GM18873 (cell line): ENCODE measurements around the gene MED8.
"Not testable (repeated sequence)": the region's sequence is repeated elsewhere in the genome, so short reads cannot be mapped to it uniquely, and the experiment has no call there.

Source experiments
- ATAC-seq: cut with Tn5 transposase; IDR thresholded peaks from one replicate; pipeline ENCODE4 v1.9.1; 2021; ENCODE audit warnings: mild to moderate bottlenecking, moderate library complexity, moderate number of reproducible peaks; ENCODE audit not compliant: unreplicated experiment, low FRiP score

MED8 gene

GRCh38 chr1:43422995-43423671 is 33.5 kb upstream of the MED8 start:
- ATAC-seq, result no peak

DNA sequence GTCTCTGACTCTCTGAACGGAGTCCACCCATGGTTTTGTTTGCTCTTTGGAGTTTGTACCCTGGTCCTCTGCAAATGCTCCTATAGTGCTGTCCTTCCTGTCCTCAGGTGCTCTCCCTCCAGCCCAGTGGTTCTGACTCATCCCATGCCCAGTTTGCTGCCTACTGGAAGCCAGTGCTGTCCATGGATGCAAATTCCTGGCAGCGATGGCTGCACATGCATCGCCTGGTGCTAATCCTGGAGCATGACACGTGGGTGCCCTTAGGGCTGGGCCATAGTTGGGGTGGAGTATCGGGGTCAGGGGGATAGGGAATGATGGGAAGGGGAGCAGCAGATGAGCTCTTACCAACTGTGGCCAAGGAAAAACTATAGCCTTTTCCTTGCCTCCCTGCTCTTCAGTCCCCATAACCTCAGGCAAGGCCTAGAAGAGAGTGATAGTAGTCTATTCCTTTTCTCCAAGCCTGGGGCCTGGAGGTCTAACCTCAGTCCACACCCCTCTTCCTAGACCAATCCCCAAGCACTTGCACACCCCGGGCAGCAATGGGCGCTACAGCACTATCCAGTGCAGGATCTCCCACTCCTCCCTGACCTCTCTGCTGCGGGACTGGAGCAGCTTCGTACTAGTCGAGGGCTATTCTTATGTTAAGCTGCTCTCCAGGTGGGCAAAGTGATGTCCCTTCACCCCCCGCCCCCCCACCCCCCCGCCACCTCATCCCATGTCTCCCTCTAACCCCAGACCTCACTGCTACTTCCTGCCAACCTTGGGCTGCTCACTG is 32.6 kb upstream of the MED8 start:
- no peak for ATAC-seq

DNA sequence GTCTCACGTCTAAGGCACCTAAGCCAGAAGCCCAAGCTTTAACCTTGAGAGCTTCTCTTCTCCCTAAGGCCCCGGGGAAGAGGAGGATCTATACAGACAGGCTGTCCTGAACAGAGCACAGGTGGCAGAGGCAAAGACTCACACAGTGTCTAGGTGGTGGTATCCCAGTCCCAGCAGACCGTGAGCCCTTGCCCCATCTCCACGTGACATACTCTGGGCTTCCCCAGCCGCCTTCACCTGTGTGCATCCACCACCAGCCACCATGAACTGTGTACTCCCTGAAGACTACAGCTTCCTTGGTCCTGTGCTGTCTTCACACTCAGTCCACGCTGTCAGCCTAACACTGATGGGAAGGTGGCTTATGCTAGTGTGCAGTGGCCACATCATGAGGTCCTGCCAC is 31.8 kb upstream of the MED8 start:
- ATAC-seq, result no peak

- ATAC-seq, result no peak
These were observed 31.3 kb upstream of the MED8 start for GRCh38 chr1:43420874-43421273.

- ATAC-seq, result no peak
These were observed 30.2 kb upstream of the MED8 start for GRCh38 chr1:43419627-43420425.

DNA sequence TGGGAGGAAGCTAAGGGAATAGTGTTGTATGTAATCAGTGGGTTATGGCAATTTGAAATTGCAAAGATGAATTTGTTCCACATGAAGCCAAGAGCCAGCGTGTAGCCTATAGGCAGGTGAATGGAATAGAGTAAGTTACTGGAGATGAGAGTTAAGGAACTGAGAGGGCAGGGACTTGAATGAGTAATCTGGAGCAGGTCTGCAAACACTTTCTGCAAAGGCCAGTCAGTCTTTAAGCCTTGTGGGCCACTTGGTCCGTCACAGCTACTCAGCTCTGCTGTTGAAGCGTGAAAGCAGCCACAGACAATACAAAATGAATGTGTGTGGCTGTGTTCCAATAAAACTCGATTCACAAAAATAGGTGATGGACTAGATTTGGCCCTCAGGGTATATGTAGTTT is 29.3 kb upstream of the MED8 start:
- no peak for ATAC-seq

DNA sequence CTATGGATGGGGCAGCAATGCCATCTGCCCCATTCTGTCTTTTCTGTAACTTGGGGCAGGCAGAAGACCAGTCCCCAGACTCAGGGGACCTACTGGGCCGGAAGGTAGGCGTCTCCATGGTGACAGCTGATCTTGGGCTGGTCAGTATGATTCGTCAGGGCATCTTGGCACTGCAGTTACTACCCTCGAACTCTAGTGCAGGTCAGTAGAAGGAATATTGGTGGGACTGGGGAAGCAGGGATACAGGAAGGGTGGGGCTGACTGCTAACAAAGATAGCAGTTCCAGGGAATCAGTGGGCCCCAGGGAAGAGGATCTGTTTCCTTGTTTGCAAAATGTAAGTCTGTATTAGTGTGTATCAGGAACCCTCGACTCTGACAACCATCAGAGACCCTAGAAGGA is 26.3 kb upstream of the MED8 start:
- ATAC-seq, result no peak

- no peak for ATAC-seq
These were observed 25.1 kb upstream of the MED8 start for GRCh38 chr1:43414634-43415223.

DNA sequence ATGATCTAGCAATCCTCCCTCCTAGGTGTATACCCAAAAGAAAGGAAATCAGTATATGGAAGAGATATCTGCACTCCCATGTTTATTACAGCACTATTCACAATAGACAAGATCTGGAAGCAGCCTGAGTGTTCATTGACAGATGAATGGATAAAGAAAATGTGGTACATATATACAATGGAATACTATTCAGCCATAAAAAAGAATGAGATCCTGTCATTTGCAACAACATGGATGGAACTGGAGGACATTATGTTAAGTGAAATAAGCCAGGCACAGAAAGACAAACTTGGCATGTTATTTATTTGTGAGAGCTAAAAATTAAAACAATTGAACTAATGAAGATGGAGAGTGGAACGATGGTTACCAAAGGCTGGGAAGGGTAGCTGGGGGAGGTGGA is 23.8 kb upstream of the MED8 start:
- not testable (repeated sequence) for ATAC-seq

DNA sequence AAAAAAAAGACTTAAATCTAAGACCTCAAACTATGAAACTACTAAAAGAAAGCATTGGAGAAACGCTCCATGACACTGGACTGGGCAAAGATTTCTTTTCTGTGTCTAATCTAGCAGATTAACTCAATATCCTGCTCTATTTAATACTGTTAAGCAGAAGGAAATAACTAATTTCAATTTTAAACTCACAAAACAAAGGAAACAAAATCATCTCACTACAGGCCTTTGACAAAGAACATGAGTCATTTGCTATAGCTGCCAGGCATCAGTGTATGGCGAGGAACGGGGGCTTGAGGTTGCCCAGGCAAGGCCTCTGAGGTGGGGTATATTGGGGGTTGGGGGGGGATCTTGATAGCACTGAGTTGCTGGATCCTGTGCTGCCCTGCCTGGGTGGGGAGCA is 21.0 kb upstream of the MED8 start:
- ATAC-seq, result no peak

DNA sequence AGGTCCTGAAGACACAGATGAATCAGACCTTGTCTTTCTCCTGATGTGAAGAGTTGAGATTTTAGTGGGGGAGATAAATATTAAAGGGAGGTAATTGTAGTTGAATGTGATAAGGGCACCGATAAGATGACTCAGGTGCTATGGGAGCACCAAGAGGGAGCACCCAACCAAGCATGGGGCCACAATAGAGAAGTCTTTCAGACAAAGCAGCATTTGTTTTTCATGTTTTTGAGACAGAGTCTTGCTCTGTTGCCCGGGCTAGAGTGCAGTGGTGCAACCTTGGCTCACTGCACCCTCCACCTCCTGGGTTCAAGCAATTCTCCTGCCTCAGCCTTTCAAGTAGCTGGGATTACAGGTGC is 16.3 kb upstream of the MED8 start:
- ATAC-seq, result no peak

GRCh38 chr1:43405219-43405875 is 15.7 kb upstream of the MED8 start:
- no peak for ATAC-seq

GRCh38 chr1:43404353-43404752 is 14.8 kb upstream of the MED8 start:
- ATAC-seq, result no peak

DNA sequence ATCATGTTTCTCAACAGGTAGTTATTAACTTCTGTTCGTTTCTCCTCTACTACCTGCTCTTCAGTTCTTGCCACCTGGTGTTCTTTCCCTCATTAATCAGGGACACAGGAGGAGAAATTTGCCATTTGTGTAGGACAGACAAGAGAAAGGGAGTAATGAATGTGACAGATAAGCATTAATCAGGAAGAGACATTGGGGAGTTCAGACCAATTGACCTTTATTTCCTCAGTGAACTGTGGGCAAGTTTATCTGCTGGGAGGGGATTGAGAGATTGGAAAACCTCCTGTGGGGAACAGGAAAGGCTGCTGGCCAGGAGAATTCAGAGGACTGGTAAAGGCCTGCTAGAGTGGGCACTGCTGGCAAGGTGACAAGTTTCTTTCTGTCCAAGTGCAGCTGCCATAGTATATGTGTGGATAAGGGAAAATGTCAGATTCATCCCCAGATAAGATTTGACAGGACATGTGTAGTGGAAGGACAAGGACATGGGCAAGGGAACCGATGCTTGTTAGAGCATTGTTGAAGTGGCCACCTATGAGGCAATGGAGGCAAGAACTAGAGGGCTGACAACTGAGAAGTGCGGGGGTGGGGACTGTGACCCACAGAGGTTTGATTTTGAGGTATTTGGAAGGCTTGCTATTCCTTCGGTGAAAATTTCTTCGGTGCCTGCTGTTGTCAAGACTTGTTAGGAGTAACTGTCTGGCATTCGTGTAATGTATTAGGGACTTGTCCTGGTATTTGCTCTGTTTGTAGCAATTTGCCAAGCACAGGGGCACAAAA is 12.7 kb upstream of the MED8 start:
- no peak for ATAC-seq

DNA sequence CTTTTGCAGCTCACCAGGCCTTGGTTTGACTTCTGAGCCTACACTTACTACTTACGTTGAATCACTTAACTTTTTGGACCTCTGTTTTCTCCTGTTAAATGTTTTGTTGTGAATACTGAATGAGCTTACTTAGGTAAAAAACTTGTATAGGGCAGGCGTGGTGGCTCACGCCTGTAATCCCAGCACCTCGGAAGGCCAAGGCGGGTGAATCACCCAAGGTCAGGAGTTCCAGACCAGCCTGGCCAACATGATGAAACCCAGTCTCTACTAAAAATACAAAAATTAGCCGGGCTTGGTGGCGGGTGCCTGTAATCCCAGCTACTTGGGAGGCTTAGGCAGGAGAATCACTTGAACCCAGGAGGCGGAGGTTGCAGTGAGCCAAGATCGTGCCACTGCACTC is 10.8 kb upstream of the MED8 start:
- not testable (repeated sequence) for ATAC-seq

DNA sequence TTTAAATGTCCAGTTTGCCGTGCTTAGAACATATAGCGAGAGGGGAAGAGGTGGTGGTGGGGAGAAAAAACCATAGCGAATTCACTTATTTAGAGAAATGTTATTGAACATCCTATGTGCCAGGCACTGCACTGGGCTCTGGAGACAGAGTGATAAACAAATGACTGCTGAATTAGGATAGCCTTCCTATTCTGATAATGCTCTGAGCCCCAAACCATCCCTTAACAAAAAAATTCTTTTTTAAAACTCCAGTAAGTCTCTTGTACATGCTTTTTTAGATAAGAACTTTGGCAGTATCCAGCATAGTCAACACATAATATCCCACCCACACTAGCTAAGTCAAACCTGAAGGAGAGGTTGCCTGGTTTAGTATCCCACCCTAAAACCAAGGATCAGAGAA is 8.6 kb upstream of the MED8 start:
- no peak for ATAC-seq

GRCh38 chr1:43396059-43396458 is 6.5 kb upstream of the MED8 start:
- no peak for ATAC-seq

DNA sequence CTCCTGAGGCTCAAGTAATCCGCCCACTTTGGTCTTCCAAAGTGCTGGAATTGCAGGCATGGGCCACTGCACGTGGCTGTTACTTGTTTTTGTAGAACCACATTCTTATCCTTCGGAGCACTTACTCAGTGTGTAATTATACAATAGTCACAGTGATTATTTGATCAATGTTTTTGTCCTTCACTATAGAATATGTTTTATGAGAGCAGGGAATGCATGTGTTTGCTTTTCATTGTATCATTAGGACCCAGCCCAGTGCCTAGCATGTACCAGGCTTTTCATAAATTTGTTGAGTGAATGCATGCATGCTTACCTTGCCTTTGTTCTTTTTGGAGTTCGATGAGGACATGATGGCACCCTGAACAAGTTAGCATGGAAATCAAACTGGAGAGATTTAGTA is 5.9 kb upstream of the MED8 start:
- ATAC-seq, result no peak

DNA sequence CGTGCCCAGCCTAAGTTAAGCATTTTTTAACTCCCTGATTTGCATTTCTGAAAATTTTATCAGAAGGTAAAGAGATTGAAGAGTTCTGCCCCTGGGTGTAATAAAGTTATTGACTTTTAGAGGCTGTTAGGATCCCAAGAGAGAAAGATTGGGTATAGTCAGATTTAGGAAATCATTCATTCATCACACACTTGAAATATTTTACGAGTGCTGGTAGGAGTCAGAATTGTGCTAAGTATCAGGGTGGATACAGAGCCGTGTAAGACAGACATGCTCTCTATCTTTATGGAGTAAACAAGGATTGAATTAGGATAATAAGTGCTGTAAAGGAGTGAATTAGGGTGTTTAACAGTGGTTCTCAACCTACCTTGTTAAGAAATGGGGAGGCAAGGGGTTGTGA is 3.1 kb upstream of the MED8 start:
- no peak for ATAC-seq

DNA sequence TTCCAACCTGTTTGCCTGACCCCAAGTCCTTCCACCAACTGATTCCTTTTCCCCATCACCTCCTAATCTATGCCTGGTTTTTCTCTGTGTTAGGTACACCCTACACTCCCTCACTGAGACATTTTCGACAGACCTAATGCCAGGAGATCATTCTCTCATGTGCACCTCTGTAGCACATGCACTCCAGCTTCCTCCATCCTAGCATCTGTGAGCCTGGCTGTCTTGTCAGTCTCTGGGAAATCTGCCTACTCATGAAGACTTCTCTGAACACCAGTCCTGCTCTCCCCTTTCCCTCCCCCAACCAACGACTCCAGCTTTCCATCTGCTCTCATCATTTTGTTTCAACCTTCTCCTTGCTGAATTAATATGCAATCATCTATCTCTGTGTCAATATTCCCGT is 987 bp downstream of the MED8 start:
- no peak for ATAC-seq
